HAP-1 (cell line): ENCODE data around the gene CHRNA5.
"Not testable (repeated sequence)": the region's sequence is repeated elsewhere in the genome, so short reads cannot be mapped to it uniquely, and the experiment has no call there.

Experiments used
- DNase-seq, 2 experiments: peaks; one replicate each; pipeline ENCODE4 v3.0.0-alpha.2; 2016 to 2020; ENCODE audit warnings: low spot score in 2 of 2
- H3K27me3 ChIP-seq: fragments of 250-450 bp; sonication (Bioruptor Pico); 2 replicates; pipeline ENCODE4 v1.5.1; 2020; ENCODE audit warnings: low read depth, mild to moderate bottlenecking, moderate library complexity
- H3K36me3 ChIP-seq: fragments of 250-450 bp; sonication (Bioruptor Pico); replicated peaks from 2 replicates; pipeline ENCODE4 v1.5.1; 2020; ENCODE audit warnings: mild to moderate bottlenecking
- H3K4me1 ChIP-seq: fragments of 250-450 bp; sonication (Bioruptor Pico); 2 replicates; pipeline ENCODE4 v1.5.1; 2020; ENCODE audit warnings: mild to moderate bottlenecking
- H3K4me3 ChIP-seq: fragments of 250-450 bp; sonication (Bioruptor Pico); 2 replicates; pipeline ENCODE4 v1.5.1; 2020; ENCODE audit warnings: mild to moderate bottlenecking, moderate library complexity
- H3K9me3 ChIP-seq: fragments of 250-450 bp; sonication (Bioruptor Pico); 2 replicates; pipeline ENCODE4 v1.5.1; 2020; ENCODE audit warnings: mild to moderate bottlenecking, moderate library complexity
- in situ Hi-C: fragments of 300-500 bp; cut with MboI; formaldehyde crosslinking; loops from 3 replicates; pipeline ENCODE4 v1.14.3; 2020; ENCODE audit warnings: low sequenced_read_pairs, inconsistent platforms, mixed read lengths

Gene CHRNA5

DNA sequence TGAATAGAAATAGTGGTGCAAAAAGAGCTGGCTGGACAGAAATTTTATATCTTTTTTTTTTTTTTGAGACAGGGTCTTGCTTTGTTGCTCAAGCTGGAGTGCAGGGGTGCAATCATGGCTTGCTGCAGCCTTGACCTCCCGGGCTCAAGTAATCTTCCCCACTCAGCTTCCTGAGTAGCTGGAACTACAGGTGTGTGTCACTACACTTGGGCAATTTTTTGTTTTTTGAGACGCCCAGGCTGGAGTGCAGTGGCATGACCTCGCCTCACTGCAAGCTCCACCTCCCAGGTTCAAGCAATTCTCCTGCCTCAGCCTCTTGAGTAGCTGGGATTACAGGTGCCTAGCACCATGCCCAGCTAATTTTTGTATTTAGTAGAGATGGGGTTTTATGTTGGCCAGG is 33.0 kb downstream of the CHRNA5 start:
- Histone ChIP-seq H3K4me3 (no peak overlapping the region), H3K36me3 (peaks cover 4% of the 10 kb centered on the region), H3K9me3 (no peaks in the 10 kb centered on the region), H3K27me3 (no peaks in the 10 kb centered on the region), H3K4me1 (no peaks in the 10 kb centered on the region)
- in situ Hi-C loops: no loop called here
- DNase-seq: no peak

- Histone ChIP-seq H3K27me3 (no peaks in the 10 kb centered on the region), H3K9me3 (no peaks in the 10 kb centered on the region), H3K4me1 (no peaks in the 10 kb centered on the region), H3K4me3 (no peak overlapping the region), H3K36me3 (peaks cover 3% of the 10 kb centered on the region; the same call in 1 of the 2 replicates)
- no peak for DNase-seq
- in situ Hi-C loops: no loop called here
These were observed 33.9 kb downstream of the CHRNA5 start for GRCh38 chr15:78599189-78599588.

DNA sequence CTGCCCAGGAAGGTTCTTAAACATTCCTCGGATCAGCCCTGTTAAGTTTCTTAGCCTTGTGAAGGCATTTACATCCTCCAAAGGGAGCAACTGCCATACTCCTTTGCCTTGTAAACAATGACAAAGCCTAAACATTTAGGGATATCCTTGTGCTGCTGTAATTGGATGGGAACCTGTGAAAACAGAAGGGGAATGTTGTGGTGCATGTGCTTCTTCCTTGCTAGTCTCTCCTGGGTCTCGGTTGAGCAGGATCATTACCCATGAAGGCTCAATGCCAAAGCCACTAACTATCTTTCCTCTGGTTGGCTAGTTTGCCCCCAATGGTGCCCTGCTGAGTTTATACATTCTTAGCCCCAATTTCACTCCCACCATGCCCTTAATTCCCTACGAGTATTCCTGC is 38.1 kb downstream of the CHRNA5 start:
- in situ Hi-C loops: no loop called here
- H3K4me3 ChIP-seq: no peak overlapping the region
- H3K36me3 ChIP-seq: 0 out of 2 replicates have a peak, but pooled peaks cover 3% of the 10 kb centered on the region
- no peaks in the 10 kb centered on the region for H3K4me1 ChIP-seq
- H3K9me3 ChIP-seq: no peaks in the 10 kb centered on the region; the same call in 1 of the 2 replicates
- no peaks in the 10 kb centered on the region; the same call in 1 of the 2 replicates for H3K27me3 ChIP-seq
- no peak for DNase-seq

DNA sequence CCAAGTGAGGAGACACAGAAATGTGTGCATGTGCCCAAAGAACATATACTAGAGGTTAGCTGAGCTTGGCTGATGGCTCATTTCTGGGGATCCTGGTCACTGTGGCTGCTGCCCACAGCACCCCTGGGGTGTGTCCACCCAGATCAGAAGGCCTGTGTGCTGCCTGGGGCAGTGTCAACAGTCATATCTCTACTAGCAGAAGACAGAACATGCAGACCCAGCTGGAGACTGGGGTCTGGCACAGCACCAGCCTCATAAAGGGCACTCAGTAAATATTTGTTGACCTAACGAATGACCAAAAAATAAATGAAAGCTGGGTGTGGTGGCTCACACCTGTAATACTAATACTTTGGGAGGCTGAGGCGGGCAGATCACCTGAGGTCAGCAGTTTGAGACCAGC is 39.1 kb downstream of the CHRNA5 start:
- H3K4me1 ChIP-seq: no peaks in the 10 kb centered on the region
- no peak overlapping the region for H3K4me3 ChIP-seq
- no peak for DNase-seq
- H3K27me3 ChIP-seq: peaks cover 3% of the 10 kb centered on the region; the same call in 1 of the 2 replicates
- peaks cover 8% of the 10 kb centered on the region for H3K9me3 ChIP-seq
- in situ Hi-C loops: no loop called here
- H3K36me3 ChIP-seq: 0 out of 2 replicates have a peak, but pooled peaks cover 3% of the 10 kb centered on the region

DNA sequence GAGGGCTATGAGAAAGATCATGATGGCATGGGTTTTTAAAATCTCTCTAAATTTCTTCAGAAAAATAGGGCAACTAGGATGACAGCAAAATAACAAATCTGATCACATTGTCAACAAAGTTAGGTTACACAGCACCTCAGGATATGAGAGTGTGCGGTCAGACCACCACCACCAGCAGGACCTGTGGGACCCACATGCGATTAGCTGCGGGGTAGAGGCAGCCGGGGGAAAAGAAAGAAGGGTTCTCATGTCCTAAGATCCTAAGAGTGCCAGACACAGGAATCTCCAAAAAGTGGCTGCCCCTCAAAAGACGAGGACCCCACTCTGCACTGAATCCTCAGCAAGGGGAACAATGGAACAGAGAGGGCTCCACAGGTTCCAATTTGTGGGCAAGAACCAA is 39.9 kb downstream of the CHRNA5 start:
- Histone ChIP-seq H3K27me3 (peaks cover 7% of the 10 kb centered on the region; the same call in 1 of the 2 replicates), H3K4me1 (no peaks in the 10 kb centered on the region), H3K9me3 (peaks cover 12% of the 10 kb centered on the region), H3K36me3 (0 out of 2 replicates have a peak, but pooled peaks cover under 1% of the 10 kb centered on the region), H3K4me3 (no peak overlapping the region)
- in situ Hi-C loops: no loop called here
- DNase-seq: no peak

DNA sequence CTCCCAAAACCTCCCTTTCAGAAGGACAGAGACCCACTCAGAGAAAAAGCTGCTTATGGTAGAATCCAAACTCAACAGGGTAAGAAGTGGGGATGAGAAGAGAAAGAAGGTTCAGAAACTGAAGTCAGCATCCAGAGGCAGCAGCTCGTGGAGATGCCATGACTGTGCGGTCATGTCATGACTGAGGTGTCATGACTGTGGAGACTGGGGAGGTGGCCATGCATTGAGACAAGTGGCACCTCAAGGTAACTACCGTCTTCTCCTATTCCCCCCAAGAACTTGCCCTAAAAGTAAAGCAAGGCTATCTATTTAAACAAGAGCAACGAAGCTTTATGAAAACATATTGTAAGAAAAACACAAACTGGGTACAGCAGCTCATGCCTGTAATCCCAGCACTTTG is 40.4 kb downstream of the CHRNA5 start:
- Histone ChIP-seq H3K27me3 (peaks cover 7% of the 10 kb centered on the region; the same call in 1 of the 2 replicates), H3K36me3 (no peaks in the 10 kb centered on the region), H3K9me3 (peaks cover 12% of the 10 kb centered on the region), H3K4me1 (no peaks in the 10 kb centered on the region), H3K4me3 (no peak overlapping the region)
- in situ Hi-C loops: no loop called here
- DNase-seq: no peak

- H3K4me3 ChIP-seq, H3K4me1 ChIP-seq, in situ Hi-C loops, H3K36me3 ChIP-seq, H3K27me3 ChIP-seq, DNase-seq: not testable (repeated sequence)
- peaks cover 12% of the 10 kb centered on the region for H3K9me3 ChIP-seq
These were observed 44.2 kb downstream of the CHRNA5 start for GRCh38 chr15:78609551-78609950.

DNA sequence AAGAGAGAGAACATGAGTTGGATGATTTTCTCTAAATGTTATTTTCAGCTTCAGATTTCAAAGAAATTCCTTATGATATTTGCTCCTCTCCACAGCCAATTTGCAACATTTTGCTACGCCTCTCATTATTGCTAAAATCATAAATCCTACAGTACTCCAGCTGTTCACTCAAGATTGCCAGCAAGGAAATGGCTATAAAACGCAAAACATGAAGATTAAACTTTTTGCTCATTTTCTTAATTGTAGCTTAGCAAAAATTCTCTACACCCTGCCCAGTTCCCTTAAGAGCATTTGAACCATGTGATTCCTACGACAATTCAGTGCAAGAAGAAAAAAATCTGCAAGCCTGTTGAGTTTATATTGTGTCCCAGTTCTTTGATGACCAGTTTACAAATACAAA is 48.7 kb downstream of the CHRNA5 start:
- Histone ChIP-seq H3K9me3 (peaks cover 7% of the 10 kb centered on the region), H3K36me3 (no peaks in the 10 kb centered on the region), H3K27me3 (peaks cover 7% of the 10 kb centered on the region; the same call in 1 of the 2 replicates), H3K4me1 (no peaks in the 10 kb centered on the region), H3K4me3 (no peak overlapping the region)
- in situ Hi-C loops: no loop called here
- DNase-seq: no peak

GRCh38 chr15:78615151-78615589 is 49.9 kb downstream of the CHRNA5 start:
- H3K9me3 ChIP-seq: no peaks in the 10 kb centered on the region
- DNase-seq: no peak
- in situ Hi-C loops: loop anchor here (5.0 kb wide), 2 partner anchors 92 to 137 kb away; no protein-coding TSS in a partner anchor

GRCh38 chr15:78616506-78616905 is 51.2 kb downstream of the CHRNA5 start:
- in situ Hi-C loops: loop anchor here (5.0 kb wide), 2 partner anchors 91 to 136 kb away; no protein-coding TSS in a partner anchor
- peaks cover 4% of the 10 kb centered on the region; the same call in 1 of the 2 replicates for H3K4me1 ChIP-seq
- no peaks in the 10 kb centered on the region for H3K9me3 ChIP-seq
- no peaks in the 10 kb centered on the region for H3K36me3 ChIP-seq
- no peak overlapping the region for H3K4me3 ChIP-seq
- DNase-seq: no peak
- H3K27me3 ChIP-seq: peaks cover 22% of the 10 kb centered on the region

More at GRCh38 chr15:78615151-78615589, 49.9 kb downstream of the CHRNA5 start:
- H3K27me3 ChIP-seq: peaks cover 10% of the 10 kb centered on the region
- peaks cover 4% of the 10 kb centered on the region; the same call in 1 of the 2 replicates for H3K4me1 ChIP-seq
- H3K4me3 ChIP-seq: no peak overlapping the region
- no peaks in the 10 kb centered on the region for H3K36me3 ChIP-seq

GRCh38 chr15:78617076-78617475 is 51.8 kb downstream of the CHRNA5 start:
- peaks cover 27% of the 10 kb centered on the region for H3K27me3 ChIP-seq

DNA sequence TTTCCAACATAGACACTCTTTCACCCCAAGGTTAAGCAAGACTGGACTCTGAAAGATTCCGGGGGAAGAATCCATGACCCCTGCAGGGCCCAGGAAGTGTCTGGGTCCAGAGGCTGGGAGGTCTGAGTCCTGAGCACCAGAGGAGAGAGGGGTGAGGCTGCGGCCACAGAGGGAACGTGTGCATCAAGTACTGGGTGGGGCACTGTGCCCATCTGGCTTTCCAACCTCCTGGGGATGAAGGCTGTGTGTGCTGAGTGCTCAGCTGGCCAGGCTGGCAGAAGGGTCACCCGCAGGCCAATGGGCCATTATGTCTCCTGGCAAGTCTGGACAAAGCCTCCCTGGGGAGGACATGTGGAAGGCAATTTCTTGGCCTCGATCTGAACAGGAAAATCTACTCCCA is 52.2 kb downstream of the CHRNA5 start:
- Histone ChIP-seq H3K27me3 (peaks cover 32% of the 10 kb centered on the region), H3K4me3 (no peak overlapping the region), H3K9me3 (no peaks in the 10 kb centered on the region), H3K4me1 (peaks cover 4% of the 10 kb centered on the region; the same call in 1 of the 2 replicates), H3K36me3 (no peaks in the 10 kb centered on the region)
- in situ Hi-C loops: loop anchor here (5.0 kb wide), 2 partner anchors 90 to 135 kb away; no protein-coding TSS in a partner anchor
- no peak for DNase-seq

More at GRCh38 chr15:78617076-78617475, 51.8 kb downstream of the CHRNA5 start:
- Histone ChIP-seq H3K4me1 (peaks cover 4% of the 10 kb centered on the region; the same call in 1 of the 2 replicates), H3K9me3 (no peaks in the 10 kb centered on the region), H3K4me3 (no peak overlapping the region), H3K36me3 (no peaks in the 10 kb centered on the region)
- in situ Hi-C loops: loop anchor here (5.0 kb wide), 2 partner anchors 90 to 135 kb away; no protein-coding TSS in a partner anchor
- no peak for DNase-seq

DNA sequence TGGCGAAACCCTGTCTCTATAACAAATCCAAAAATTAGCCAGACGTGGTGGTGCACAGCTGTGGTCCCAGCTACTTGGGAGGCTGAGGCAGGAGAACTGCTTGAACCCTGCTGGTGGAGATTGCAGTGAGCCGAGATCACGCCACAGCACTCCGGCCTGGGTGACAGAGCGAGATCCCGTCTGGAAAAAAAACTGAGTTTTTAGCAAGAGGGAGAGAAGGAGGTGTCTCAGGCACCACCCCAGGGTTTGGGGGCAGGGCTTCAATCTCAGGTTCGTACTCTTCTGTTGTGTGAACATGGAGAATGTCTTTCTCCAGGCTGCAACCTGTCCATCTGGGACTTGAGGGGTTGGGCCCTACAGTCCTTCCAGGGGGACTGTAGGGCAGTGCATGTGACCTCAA is 52.7 kb downstream of the CHRNA5 start:
- H3K27me3 ChIP-seq: peaks cover 33% of the 10 kb centered on the region
- in situ Hi-C loops: loop anchor here (5.0 kb wide), 2 partner anchors 89 to 134 kb away; no protein-coding TSS in a partner anchor
- H3K9me3 ChIP-seq: no peaks in the 10 kb centered on the region
- no peak overlapping the region for H3K4me3 ChIP-seq
- no peak for DNase-seq
- peaks cover 4% of the 10 kb centered on the region; the same call in 1 of the 2 replicates for H3K4me1 ChIP-seq
- no peaks in the 10 kb centered on the region for H3K36me3 ChIP-seq

GRCh38 chr15:78618490-78618934 is 53.2 kb downstream of the CHRNA5 start:
- in situ Hi-C loops: loop anchor here (5.0 kb wide), 2 partner anchors 89 to 134 kb away; no protein-coding TSS in a partner anchor
- peaks cover 4% of the 10 kb centered on the region; the same call in 1 of the 2 replicates for H3K4me1 ChIP-seq
- DNase-seq: peak; percentile 82 to 100
- H3K36me3 ChIP-seq: no peaks in the 10 kb centered on the region
- peaks cover 38% of the 10 kb centered on the region for H3K27me3 ChIP-seq
- no peak overlapping the region for H3K4me3 ChIP-seq
- no peaks in the 10 kb centered on the region for H3K9me3 ChIP-seq
